UCSD-AML1 (cell line): ENCODE results near the gene TRPM2.
"Not testable (repeated sequence)": the region's sequence is repeated elsewhere in the genome, so short reads cannot be mapped to it uniquely, and the experiment has no call there.

Experiments
- DNase-seq: peaks from one replicate; lab custom pipeline; 2025; ENCODE audit not compliant: unreplicated experiment; lab: John Stamatoyannopoulos, UW

Gene TRPM2

DNA sequence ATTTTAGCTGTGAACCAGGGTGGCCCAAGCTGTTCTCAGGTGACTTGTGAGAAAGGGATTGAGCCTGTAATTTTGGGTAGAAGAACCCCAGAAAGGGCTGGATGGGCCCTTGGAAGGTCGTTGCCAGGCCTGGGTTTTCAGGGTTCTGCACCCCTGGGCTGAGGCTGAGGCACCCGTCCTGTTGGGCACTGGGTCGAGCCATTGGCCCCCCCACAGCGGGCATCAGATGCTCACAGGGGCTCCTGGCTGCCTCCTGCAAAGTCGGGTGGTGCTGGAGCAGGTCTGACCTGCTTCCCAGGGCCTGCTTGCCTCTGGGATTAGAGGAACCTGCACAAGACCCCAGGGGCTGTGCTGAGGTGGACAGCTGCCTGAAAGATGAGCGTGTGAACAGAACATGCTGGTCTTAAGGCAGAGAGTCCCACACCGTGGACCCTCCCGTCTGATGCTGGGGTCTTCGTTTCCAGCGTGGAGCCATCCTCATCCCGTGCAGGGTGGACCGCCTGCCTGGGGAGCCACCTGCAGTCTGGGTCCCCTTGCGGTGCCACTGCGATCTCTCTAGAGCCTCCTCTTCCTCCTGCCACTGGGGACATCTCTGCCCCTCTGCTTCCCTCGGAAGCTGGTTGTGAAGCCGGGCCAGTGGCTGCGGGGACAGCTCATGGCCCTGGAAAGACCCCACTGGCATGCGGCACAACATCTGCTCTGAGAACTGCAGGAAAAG is 1.7 kb upstream of the TRPM2 start:
- no peak for DNase-seq

DNA sequence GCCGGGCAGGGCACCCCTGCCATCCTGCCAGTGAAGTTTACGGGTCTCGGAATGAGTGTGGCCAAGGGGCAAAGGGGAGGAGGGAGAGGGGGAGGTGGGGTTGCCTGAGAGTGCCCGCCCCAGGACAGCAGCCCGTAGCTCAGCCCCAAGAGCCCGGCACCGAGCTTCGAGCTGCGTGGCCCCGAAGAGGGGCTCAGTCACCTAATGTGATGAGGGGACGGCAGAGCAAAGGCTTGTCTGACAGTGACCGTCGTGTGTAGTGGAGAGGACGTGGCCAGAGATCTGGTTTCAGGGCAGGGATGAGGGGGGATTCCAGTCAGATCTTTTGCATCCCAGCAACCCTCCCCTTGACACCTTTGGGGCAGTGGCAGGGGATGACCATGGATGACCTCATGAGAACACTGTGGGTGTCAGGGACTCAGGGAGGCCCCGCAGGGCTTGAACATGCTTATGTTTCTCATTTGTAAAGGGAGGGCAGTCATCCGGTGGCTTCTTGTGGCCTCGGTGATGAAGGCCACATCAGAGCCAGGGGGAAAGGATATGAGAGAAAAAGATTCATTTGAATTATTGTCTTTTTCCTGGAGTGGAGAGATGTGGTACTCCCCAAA is 1.1 kb upstream of the TRPM2 start:
- no peak for DNase-seq

DNA sequence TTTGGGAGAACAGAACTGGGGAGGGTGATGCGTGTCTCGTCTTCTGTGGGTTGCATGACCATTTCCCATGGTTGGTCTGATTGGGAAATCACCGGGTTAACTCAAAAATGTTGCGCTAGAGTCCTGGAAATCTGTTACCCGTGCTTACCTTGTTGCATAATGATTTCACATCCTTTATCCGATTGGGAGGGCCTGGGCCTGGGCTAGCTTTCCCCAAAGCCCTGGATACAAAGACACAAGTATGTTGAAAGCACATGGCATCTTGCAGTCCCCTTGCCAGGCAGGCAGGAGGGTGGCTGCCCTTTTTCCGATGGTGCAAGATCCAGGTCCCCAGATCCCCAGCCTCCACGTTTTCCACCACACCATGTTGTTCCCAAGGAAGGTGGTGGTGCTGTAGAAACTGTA is 582 bp downstream of the TRPM2 start:
- DNase-seq, result no peak

DNA sequence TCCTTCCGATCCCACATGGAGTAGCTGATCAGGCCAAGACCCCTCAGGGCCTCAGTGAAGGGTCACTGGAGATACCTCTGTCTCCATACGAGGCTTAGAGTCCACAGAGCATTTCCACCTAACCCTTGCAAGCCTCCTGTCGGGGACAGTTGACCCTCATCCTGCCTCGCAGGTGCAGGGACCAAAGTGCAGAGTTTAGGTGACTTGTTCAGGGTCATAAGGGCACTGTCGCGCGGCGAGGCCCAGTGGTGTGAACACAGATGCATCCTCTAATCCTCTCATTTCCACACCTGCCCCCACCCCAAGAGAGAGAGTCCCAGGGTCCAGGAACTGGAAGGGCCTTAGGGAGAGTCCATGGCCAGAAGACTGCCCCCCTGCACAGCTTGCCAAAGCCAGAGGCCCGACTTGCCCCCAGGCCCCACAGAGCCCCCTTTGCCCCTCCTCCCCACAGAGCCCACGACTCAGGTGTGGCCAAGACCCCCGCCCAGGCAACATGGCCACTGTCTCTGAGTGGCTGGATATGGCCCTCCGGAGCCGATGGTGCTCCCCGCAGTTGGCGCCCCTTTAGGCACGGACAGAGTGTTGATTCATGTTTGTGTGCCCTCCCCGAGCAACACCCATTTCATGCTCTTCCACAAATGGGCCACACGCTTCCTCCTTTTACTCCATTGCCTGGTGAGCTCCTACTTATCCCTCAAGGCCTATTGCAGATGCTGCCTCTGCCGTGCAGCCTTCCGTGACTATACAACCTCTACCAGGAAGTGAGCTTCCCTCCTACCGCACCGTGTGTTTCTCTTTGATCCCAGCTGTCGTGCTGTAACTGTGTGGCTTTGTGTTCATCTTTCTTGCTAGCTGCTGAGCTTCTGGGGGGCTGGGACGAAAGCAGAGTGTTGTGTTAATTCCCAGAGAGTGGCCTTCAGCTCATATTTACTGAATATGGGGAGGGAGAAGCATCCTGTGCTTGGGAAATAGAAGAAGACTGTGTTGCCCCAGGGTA is 1.7 kb downstream of the TRPM2 start:
- no peak for DNase-seq

DNA sequence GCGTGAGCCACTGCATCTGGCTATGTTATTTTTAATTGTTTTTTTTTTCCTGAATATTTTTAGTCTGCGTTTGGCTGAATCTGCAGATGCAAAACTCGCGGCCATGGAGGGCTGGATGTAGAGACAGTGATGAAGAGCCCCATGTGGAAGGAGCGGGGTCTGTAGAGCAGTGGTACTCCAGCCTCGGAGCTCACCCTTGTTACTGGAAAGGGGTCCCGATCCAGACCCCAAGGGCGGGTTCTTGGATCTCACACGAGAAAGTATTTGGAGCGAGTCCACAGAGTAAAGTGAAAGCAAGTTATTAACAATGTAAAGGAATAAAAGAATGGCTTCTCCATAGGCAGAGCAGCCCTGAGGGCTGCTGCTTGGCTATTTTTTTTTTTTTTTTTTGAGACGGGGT is 2.7 kb downstream of the TRPM2 start:
- no peak for DNase-seq

DNA sequence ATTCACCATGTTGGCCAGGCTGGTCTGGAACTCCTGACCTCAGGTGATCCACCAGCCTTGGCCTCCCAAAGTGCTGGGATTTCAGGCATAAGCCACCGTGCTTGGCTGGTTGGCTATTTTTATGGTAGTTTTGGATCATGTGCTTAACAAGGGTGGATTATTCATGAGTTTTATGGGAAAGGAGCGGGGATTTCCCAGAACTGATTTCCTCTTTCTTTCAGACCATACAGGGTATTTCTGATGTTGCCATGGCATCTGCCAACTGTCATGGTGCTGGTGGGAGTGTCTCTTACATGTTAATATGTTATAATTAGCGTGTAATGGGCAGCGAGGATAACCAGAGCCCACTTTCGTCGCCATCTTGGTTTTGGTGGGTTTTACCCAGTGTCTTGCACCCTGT is 3.2 kb downstream of the TRPM2 start:
- no peak for DNase-seq

DNA sequence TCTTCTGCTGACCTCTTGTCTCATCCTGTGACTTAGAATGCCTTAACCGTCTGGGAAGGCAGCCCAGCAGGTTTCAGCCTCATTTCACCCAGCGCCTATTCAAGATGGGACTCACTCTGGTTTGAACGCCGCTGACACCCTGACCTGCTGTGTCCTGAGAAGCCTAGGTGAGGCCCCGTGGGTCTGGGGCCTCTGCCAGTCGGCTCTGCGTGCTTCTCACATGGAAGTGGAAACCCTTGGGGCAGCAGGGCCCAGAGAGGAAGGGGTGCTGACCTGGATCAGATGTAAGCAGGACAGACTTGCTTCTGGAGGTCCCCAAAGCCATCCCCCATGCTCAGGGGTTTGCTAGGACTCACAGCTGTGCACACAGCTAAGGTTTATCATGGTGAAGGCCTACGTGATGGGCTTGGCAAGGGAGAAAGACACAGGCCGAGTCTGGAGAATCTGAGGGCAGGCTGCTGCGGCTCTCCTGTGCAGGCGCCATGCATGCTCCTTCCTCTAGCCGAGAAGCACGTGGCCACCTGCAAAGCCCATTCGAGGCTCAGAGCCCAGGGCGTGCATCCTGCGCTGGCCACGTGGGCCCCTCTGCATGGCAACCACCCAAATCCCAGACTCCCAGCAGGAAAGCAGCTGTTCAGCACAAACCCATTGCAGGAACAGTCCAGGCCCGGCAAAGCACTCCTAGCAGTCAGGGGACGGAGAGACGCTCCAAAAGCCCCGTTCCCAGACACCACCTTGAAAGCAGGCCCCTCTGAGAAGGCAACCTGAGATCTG is 3.8 kb downstream of the TRPM2 start:
- DNase-seq, result no peak

DNA sequence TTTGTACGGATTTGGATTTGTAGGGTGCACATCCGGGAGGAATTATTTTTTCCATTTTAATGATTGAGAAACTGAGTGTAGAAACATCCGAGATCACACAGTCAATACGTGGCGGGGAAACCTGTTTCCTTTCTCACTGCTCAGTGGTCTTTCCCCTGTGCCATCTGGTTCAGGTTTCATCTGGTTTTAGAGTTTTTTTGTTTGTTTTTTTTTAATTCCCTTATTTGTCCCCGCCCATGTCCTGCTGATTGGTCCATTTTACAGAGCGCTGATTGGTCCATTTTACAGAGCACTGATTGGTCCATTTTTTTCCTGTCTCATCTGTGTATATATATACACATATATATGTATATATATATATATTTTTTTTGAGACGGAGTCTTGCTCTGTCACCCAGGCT is 6.0 kb downstream of the TRPM2 start:
- DNase-seq, result no peak

DNA sequence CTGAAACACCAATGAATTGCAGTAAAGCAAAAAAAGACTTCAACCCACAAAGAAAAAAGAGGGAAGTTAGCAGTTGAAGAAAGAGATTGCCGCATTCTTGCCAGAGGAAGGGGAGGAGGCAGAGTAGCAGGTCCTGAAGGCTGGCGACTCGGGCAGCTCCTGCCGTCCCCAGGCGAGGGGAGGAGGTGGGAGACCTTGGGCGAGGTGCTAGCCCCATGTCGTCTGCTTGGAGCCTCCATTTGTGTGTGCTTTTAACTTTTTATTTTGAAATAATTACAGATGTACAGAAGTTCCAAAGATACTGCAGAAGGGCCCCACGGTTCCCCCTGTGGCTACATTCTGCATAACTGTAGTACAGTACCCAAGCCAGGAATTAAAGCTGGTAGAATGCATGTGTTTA is 6.7 kb downstream of the TRPM2 start:
- peak; percentile 61 for DNase-seq

DNA sequence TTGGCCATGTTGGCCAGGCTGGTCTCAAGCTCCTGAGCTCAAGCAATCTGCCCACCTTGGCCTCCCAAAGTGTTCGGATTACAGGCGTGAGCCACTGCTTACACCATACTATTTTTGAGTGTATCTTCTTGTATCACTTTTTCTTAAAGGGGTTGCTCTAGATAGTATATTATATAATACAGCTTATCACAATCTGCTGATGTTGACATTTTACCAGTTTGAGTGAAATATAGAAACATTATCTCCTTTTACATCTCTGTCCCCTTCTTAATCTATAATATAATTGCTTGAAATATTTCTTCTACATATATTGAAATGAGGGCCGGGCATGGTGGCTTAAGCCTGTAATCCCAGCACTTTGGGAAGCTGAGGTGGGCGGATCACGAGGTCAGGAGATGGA is 8.5 kb downstream of the TRPM2 start:
- DNase-seq, result not testable (repeated sequence)

DNA sequence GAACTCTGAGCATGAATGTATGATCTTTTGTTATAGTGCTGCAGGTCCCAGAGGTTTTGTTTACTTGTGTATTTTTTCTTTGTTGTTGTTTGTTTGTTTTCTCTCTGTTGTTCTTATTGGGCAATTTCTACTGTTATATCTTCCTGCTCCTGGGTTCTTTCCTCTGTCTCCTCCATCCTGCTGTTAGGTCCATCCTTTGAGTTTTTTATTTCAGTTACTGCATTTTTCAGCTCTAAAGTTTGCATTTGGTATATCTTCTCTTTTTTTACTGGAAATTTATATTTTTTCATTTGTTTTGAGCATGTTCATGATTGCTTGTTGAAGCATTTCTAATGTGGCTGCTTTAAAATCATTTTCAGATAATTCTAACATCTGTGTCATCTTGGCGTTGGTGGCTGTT is 9.9 kb downstream of the TRPM2 start:
- no peak for DNase-seq

DNA sequence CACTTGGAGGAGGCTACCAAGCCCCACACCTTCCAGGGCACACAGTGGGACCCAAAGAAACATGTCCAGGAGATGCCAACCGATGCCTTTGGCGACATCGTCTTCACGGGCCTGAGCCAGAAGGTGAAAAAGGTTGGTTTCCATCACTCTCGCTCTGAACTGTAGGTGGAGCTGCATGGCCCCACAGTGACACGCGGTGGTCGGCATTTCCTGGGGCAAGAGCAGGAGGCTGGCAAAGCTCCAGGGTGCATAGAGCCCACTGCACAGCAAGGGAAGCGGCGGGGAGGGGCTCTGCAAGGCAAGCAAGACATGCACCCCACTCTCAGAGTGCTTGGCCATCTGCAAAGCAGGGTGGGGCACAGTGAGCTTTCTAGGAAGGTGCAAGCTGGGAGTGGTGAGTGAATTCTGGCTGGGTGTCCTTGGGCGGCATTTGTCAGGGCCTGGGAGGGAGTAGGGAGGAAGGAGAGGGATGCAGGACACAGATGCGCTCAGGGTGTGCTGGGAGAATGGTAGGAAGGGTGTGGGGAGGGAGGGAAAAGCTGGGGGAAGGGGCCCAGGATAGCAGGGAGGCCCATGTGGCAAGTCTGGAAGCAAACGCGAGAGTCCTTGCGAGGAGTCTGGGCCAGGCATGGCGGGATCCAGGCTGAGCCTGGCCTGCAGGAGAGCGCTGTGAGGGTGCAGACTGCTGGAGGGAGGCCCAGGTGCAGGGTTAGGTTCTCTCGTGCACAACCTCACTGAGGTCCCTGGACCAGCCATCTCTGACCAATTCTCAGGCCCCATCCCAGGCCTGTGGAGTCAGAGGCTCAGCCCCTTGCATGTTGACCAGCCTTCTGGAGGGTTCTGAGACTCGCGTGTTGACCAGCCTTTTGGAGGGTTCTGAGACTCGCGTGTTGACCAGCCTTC is 11.0 kb downstream of the TRPM2 start:
- no peak for DNase-seq

DNA sequence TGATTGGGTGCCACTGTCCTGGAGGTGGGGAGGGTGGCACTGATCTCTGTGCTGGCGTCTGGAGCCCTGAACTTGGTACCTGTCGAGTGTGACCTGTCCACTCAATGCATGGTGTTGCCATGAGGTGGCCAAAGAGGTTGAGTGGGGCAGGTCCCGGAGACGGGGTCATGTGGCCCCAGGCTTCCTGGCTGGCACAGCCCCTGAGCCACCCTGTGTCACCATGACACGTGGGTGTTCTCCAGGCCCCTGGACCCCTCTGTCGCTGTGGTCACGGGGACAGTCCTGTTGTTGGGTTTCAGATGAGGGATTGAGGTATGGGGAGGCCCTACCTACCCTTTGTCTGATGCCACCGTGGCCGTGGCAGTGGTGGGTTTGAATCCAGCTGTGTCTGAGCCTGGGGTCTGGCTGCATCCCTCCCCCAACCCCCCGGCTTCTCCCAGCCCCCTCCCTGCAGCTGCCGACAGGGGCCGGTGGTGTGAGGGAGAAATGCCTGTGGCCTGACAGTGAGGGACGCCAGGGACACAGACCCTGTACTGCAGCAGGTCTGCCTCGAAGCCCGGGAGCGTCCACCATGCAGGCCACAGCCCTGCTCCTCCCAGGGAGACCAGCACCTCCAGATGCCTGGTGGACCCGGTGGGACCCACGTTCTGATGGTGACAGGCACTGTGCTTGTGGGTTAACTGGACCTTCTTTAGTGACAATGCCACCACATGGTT is 12.0 kb downstream of the TRPM2 start:
- DNase-seq, result no peak

DNA sequence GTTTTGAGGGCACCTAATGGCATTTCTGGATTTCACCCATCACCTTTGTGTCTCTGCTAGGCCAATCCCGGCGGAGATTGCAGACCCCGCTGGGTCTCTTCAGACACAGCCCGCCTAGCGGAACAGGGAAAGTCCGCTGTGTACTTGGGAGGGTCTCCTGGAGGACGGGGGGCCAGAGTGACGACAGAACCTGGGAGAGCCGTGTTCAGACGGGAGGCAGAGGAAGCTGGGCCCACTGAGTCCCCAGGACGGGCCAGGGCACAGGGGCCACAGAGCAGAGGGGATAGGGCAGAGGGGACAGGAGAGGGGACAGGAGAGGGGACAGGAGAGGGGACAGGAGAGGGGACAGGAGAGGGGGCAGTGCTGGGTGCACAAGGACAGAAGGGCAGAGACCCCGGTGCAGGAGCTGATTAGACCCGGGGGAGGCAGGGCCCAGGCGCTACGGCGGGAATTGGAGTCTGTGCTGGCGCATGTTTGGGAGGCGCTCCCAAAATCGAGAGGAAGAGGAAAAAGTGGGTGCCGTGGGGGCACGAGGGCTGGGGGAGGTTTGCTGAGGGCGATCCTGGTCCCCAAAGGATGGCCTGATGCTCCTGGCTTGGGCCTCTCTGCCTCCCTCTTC is 12.7 kb downstream of the TRPM2 start:
- no peak for DNase-seq

DNA sequence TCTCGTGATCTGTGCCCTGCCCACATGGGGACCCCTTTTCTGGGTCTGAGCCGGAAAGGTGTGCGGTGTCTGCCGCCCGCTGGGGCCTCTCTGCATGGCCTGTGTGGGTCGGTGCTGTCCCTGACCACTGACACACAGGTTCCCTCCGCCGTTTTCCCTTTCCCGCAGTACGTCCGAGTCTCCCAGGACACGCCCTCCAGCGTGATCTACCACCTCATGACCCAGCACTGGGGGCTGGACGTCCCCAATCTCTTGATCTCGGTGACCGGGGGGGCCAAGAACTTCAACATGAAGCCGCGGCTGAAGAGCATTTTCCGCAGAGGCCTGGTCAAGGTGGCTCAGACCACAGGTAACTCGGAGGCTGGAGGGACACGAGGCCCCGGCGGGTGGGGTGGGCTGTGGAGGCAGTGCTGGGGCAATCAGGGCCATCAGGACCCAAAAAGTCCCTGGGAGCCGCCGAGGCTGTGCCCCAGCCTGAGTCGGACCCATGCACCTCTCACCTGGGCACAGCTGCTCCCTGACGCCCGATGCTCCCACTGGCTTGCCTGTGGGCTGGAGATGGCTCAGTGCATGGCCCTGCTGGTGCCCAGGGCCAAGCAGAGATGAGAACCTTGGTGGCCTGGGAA is 13.3 kb downstream of the TRPM2 start:
- DNase-seq, result no peak

DNA sequence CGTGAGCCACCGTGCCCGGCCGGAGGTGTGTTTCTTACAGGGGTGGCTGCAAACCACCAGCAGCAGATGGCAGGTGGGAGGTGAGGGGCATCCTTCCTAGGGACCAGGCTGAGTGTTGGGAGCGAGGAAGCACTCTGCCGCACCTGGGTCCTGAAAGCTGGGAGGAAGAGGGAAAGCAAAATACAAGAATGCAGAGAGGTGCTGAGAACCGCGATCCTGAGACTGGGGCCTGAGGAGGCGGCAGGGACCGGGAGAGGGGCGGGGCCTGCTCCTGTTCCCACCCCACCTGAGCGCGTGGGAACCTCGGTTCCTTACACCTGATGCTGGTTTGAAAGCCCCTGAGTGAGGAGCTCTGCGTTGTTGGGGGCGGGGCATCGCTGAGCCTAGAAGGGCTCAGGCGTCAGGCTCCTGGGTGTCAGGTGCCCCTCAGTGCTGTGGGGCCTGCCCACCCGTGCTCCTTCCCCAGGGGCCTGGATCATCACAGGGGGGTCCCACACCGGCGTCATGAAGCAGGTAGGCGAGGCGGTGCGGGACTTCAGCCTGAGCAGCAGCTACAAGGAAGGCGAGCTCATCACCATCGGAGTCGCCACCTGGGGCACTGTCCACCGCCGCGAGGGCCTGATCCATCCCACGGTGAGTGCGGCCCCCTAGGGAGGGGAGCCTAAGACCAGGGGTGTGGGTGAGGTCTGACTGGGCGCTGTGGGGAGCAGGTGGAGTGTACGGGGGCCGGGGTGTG is 15.5 kb downstream of the TRPM2 start:
- DNase-seq, result no peak

DNA sequence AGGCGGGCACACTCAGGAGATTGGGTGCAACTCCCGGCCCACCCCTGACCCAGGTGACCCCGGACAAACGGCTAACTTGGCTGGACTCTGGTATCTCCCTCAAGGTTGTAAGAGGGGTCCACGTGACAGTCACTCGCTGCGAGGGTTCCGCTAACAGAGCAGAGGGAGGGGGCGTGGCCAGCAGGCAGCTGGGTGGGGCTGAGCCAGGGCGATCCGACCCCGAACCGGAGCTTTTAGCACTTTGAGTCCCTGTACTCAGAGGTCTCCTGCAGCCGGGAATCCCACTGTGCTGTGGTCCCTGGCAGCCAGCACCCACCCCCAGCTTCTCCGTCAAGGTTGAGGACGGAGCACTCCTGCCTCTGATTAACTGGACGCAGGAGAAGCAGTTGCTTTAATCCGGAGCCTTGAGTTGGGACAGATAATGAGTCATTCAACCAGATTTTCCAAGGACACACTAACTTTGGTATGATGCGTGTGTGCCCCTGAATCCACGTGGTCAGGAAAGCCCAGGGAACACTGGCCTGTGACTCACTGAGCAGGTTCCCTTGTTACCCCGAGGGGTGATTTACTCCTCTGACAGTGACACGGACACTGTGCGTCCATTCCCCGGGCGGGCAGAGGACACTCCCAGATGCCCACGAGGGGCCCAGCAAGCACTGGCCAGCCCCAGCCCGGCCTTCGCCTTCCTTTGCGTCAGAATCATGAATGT is 16.8 kb downstream of the TRPM2 start:
- no peak for DNase-seq
